Vagina (tissue), 2 donors: ENCODE measurements around the gene L3MBTL4.

Experiments used
- POLR2A ChIP-seq, 2 donors: fragments of 450-650 bp; IDR thresholded peaks; one replicate each; pipeline ENCODE4 v1.6.1; 2017; ENCODE audit warnings: antibody characterized with exemption in 2 of 2, mild to moderate bottlenecking in 2 of 2, moderate library complexity in 2 of 2
- TF ChIP-seq, protein P1 (sequence below), 3 experiments: fragments of 450-650 bp in 2 of 3; fragments of 200-600 bp in 1 of 3; sonication (generic) in 1 of 3; IDR thresholded peaks; one replicate each; pipeline ENCODE4 v1.5.1; 2017 to 2019; ENCODE audit warnings: antibody characterized with exemption in 3 of 3, mild to moderate bottlenecking in 2 of 3, moderate library complexity in 2 of 3

DNA sequence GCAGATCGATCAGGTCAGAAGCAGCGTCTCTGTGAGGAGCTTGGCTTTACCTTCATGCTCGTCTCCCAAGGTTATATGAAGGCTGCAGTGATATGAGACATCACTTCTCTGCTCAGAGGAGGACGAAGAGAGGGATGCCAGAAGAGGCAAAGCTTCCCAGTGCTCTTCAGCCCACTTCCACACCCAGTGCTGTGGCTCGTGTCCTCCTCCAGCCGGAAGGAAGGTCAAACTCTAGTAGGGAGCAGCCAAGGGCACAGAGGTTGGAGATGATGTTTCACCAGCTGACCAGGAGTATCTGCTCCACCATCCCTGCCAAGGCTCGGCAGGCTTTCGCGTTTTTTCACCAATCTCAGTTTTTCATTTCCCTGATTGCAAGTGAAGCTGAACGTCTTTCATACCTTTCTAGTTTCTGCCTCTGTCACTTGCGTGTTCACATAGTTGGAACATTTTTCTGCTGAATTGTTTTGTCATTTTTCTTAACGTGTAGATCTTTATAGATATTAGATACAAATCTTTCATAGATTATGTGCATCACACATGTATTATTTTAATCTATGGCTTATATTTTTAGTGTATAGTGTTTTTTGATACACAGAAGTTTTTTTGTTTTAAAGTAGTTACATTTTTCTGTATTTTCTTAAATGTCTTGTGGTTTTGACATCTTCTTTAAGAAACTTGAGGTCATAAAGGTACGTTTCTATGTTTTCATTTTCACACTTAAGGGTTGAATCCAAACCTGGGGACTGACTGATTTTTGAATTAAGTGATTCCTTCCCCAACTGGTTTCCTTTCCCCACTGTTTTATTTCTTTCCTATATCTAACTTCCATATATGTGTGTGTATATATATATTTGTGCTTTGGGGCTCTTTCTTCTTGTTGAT, 23.5 kb upstream of the L3MBTL4 start:
- no peak for TF ChIP-seq POLR2A (IDR thresholded peaks at IDR 0.05)
- TF ChIP-seq, protein P1, sequence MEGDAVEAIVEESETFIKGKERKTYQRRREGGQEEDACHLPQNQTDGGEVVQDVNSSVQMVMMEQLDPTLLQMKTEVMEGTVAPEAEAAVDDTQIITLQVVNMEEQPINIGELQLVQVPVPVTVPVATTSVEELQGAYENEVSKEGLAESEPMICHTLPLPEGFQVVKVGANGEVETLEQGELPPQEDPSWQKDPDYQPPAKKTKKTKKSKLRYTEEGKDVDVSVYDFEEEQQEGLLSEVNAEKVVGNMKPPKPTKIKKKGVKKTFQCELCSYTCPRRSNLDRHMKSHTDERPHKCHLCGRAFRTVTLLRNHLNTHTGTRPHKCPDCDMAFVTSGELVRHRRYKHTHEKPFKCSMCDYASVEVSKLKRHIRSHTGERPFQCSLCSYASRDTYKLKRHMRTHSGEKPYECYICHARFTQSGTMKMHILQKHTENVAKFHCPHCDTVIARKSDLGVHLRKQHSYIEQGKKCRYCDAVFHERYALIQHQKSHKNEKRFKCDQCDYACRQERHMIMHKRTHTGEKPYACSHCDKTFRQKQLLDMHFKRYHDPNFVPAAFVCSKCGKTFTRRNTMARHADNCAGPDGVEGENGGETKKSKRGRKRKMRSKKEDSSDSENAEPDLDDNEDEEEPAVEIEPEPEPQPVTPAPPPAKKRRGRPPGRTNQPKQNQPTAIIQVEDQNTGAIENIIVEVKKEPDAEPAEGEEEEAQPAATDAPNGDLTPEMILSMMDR (IDR thresholded peaks at IDR 0.05): no peak
